NCI-H524 (cell line): ENCODE results near the gene DUS1L.

Source experiments
- DNase-seq, 2 experiments: peaks; one replicate each; lab custom pipeline; 2025; lab: John Stamatoyannopoulos, UW

Gene DUS1L

GRCh38 chr17:82087961-82088837 lies 22.6 kb upstream of the DUS1L start:
- no peak for DNase-seq

- DNase-seq = no peak
These were observed 21.6 kb upstream of the DUS1L start for GRCh38 chr17:82086941-82087906.

- no peak for DNase-seq
These were observed 20.5 kb upstream of the DUS1L start for GRCh38 chr17:82085931-82086764.

GRCh38 chr17:82085031-82085861 lies 19.6 kb upstream of the DUS1L start:
- no peak for DNase-seq

DNA sequence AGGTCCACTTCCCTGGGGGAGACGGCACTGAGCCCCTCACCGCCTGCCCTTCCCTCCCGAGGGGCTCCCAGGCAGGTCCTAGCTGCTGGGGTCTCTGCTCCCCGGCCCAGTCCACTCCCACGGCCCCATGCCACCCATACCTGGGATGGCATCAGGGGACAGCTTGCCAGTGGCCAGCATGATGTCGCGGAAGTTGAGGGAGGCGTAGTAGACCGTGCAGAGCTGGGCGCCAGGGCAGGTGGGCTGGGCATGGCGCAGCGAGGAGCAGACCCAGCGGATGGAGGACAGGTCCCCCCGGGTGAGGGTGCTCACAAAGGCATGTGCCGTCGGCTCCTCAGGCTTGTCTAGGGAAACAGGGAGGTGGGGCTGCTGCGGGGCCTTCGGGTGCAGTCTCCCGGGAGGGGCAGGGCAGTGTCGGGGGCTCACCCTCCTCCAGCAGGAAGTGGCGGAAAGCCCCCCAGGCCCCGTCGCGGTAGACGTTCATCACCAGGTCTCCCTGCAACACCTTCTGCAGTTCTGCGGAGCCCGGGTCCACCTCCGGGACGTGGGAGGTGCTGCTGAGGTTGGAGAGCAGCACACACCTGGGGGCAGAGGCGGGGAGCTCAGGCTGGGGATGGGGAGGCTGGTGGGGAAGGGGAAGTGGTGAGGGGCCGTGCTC lies 18.9 kb upstream of the DUS1L start:
- no peak for DNase-seq

GRCh38 chr17:82083533-82084359 lies 18.1 kb upstream of the DUS1L start:
- no peak for DNase-seq

DNA sequence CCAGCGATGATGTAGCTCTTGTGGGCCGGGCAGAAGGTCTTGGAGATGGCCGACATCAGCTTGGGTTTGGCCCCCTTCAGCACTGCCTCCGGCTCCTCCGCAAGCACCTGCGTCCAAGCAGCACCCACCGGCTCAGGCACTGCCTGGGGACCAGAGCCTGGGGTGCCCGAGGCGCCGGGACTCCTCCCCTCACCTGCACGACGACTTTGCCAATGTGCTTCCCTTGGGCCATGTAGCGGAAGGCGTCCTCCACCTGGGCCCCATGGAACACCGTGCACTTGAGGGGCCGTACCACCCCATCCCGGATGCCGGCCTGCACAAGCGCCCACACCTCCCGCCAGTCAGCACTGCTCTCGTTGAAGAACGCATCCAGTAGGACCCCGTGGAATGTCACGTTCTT lies 17.4 kb upstream of the DUS1L start:
- no peak for DNase-seq

DNA sequence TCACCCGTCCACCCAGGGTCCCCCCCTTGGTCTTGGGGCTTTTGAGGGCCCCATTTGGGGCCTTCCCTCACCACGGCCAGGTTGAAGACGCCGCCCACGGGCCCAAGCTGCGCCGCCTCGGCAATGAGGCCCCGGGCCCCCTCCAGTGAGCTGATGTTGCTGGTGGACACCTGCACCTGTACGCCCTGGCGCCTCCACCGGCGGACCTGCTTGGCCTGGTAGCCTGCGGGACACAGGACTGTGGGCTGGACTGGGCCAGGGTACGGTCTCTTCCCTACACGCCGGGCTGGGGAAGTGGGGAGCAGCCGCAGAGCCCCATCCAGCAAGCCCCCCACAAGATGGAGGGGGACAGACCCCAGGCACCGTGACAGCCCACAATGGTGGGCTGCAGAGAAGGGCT lies 16.9 kb upstream of the DUS1L start:
- DNase-seq = no peak

GRCh38 chr17:82081966-82082365 lies 16.4 kb upstream of the DUS1L start:
- DNase-seq = no peak

GRCh38 chr17:82081546-82081945 lies 15.9 kb upstream of the DUS1L start:
- no peak for DNase-seq

DNA sequence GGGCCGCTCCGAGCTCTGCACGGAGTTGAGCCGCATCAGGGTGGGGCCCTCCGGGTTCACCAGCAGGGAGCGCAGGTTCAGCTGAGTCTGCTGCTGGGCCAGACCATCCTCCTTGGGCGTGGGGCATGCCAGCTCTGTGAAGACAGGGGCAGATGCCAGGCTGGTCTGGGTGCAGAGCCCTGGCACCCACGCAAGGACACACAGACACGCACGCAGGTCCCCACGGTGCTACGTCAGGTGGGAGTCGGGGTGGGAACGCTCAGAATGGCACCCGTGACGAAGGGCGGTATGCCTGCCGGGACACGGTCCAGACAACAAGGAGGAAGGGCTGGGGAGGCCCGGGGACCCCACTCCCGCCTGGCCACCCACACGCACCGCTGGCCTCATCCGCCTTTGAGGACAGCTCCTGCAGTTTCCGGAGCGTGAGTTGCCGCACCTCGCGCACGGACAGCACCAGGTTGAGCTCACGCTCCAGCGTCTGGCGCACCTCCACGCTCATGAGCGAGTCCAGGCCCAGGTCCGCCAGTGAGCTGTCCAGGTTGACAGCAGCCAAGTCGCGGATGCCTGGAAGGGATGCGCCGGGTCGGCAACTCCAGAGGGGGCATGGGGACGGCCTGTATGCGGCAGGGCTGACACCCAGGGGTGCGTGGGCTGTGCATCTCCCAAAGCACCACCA lies 15.3 kb upstream of the DUS1L start:
- DNase-seq = no peak

- DNase-seq = peak in 1 of 2 experiments; percentile 43
These were observed 14.6 kb upstream of the DUS1L start for GRCh38 chr17:82080048-82080788.

GRCh38 chr17:82079001-82079677 lies 13.5 kb upstream of the DUS1L start:
- DNase-seq = no peak

DNA sequence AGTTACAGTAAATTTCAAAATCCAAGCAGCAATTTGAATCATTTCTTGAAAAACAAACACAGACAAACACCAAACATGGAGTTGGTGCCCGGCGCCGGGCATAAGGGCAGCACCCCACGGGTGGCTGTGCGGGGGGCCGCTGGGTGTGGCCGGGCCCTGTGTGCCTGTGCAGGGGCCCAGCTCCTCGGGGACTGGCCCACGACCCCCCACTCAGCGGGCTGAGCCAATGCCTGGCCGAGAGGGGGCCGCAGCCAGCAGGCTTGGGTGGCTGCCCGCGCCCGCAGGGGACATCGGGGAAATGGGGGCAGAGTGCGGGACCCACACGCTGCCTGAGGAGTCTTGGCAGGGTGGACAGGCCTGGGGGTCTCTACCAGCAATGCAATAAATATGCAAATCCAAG lies 12.8 kb upstream of the DUS1L start:
- no peak for DNase-seq

DNA sequence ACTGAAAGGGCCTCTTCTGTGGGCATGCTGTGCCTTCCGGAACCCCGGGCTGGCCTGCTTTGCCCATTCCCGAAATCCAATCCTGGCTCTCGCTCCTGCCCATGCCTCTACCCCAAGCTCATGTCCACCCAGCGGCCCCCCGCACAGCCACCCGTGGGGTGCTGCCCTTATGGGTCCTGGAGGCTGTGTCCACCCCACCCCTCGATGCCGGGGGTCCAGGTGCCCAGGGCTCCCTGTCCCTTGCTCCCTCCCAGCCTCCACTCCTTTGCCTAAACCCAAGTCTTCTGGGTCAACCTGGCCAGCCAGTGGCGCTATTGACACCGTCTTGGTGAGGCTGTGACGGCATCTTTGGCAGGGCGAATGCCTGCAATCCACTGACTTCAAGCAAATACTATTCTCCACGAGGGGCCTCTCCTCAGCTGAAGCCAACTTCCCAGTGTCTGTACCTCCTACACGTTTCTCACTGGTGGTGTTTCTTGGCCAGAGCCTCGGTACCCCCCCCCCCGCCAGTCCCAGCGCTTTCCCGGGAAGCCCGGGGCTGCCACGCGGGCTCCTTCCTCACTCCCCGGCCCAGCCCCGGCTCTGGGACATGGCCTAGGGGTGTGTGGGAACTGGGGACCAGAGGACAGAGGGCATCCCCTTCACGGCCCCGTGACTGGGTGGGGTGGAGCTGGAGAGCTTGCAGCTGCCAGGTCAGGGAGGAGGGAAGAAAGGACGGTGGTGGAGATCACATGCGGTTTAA lies 12.2 kb upstream of the DUS1L start:
- no peak for DNase-seq

DNA sequence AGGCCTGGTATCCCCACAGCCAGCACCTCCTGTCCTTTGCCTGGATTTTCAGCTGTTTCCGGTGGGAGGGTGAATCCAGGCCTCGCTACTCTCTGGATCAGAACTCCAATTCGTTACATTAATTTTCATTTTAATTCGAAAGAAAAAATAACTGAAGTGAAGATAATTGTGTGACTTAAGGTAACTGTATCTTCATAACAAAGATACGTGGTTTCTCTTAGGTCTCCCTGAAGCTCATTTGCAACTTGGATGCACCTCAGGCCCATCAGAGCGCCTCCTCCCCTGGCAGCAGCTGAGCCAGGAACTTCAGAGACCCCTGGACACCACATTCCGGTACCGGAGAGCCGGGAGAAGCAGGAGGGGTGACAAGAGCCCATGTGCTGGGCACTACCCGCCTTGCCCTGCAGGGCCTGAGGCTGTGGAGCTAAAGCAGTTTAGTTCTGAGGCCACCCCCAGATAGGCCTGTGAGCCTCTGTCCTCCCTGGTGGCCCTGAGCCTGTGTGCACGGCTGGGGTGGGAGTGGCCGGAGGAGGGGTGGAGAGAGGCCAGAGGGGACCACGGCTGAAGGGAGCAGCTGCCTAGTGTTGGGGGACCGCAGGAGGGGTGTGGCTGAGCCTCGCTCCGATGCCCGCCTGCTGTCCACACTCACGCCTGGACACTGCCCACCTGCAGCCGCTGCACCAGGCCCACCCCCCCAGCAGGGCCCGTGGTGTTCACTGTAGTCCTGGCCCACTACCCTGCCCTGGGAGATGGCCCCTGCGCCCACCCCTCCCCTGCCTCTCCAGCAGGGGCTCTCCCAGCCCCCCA lies 11.4 kb upstream of the DUS1L start:
- no peak for DNase-seq
